Measurements from ENCODE around the gene AMH. TPM values are rescaled to one million over a fixed set of nuclear protein-coding genes. Genes with fewer than 3 reads are reported as not detected.

Gene AMH
- polyA plus RNA-seq, 1 experiment, result 0.66 TPM

- TF ChIP-seq CTCF (IDR thresholded peaks at IDR 0.05; ENCODE audit: insufficient read depth, low read depth, low read length), result no peak
- DNase-seq (ENCODE audit: low read depth), result no peak
- ChIA-PET POLR2A (no interaction called here), CTCF (interaction anchor here (2.2 kb wide), 1 partner anchor 15 kb away, joined by 8 read pairs; no protein-coding TSS in a partner anchor)
- Histone ChIP-seq H3K4me3 (ENCODE audit: low read depth, low read length) (no peak overlapping the region), H3K36me3 (ENCODE audit: control insufficient read depth, insufficient read depth, low read length) (peaks cover 44% of the 10 kb centered on the region), H3K27me3 (ENCODE audit: control insufficient read depth, insufficient read depth, low read length) (no peaks in the 10 kb centered on the region)
Observed at GRCh38 chr19:2246801-2247361, 2.2 kb upstream of the AMH start.

- TF ChIP-seq CTCF (IDR thresholded peaks at IDR 0.05; ENCODE audit: insufficient read depth, low read depth, low read length), result no peak
- H3K4me3 ChIP-seq (ENCODE audit: low read depth, low read length), result no peak overlapping the region
- ChIA-PET CTCF (interaction anchor here (0.7 to 1.1 kb wide), 2 partner anchors 14 to 72 kb away, joined by 3 to 4 read pairs; no protein-coding TSS in a partner anchor), POLR2A (no interaction called here)
- DNase-seq (ENCODE audit: low read depth), result no peak
- peaks cover 44% of the 10 kb centered on the region for H3K36me3 ChIP-seq (ENCODE audit: control insufficient read depth, insufficient read depth, low read length)
- H3K27me3 ChIP-seq (ENCODE audit: control insufficient read depth, insufficient read depth, low read length), result peaks cover 4% of the 10 kb centered on the region; the same call in 1 of the 2 replicates
Observed at GRCh38 chr19:2247433-2248101, 1.6 kb upstream of the AMH start.

- CTCF ChIA-PET, result interaction anchor here (0.7 to 1.1 kb wide), 2 partner anchors 14 to 71 kb away, joined by 3 to 4 read pairs; no protein-coding TSS in a partner anchor
- Histone ChIP-seq H3K36me3 (ENCODE audit: control insufficient read depth, insufficient read depth, low read length) (peaks cover 43% of the 10 kb centered on the region), H3K4me3 (ENCODE audit: low read depth, low read length) (no peak overlapping the region), H3K27me3 (ENCODE audit: control insufficient read depth, insufficient read depth, low read length) (peaks cover 12% of the 10 kb centered on the region)
- DNase-seq (ENCODE audit: low read depth), result no peak
- TF ChIP-seq CTCF (IDR thresholded peaks at IDR 0.05; ENCODE audit: insufficient read depth, low read depth, low read length), result no peak
- POLR2A ChIA-PET, result no interaction called here
Observed at GRCh38 chr19:2248136-2249009, 750 bp upstream of the AMH start.

- no peak for DNase-seq (ENCODE audit: low read depth)
- ChIA-PET POLR2A (no interaction called here), CTCF (interaction anchor here (0.8 kb wide), 1 partner anchor 143 kb away, joined by 3 read pairs; no protein-coding TSS in a partner anchor)
- no peak for TF ChIP-seq CTCF (IDR thresholded peaks at IDR 0.05; ENCODE audit: insufficient read depth, low read depth, low read length)
- H3K36me3 ChIP-seq (ENCODE audit: control insufficient read depth, insufficient read depth, low read length), result peaks cover 29% of the 10 kb centered on the region
- H3K27me3 ChIP-seq (ENCODE audit: control insufficient read depth, insufficient read depth, low read length), result peaks cover 14% of the 10 kb centered on the region
- no peak overlapping the region for H3K4me3 ChIP-seq (ENCODE audit: low read depth, low read length)
Observed at GRCh38 chr19:2249880-2250765, 1.0 kb downstream of the AMH start.

All from BJ (cell line).